Liver (tissue), 9 donors: ENCODE measurements around the gene CTNNA2. TPM values are rescaled to one million over a fixed set of nuclear protein-coding genes. Genes with fewer than 3 reads are reported as not detected.

Experiments
- DNase-seq: peaks from one replicate; pipeline ENCODE4 v3.0.0-alpha.2; 2017; ENCODE audit warnings: low spot score
- H3K27ac ChIP-seq, 2 donors: one replicate each; pipeline ENCODE4 v1.7.0; 2013; ENCODE audit warnings: inconsistent platforms in 2 of 2, low read length in 2 of 2, control low read depth in 1 of 2, low read depth in 1 of 2, mild to moderate bottlenecking in 1 of 2
- H3K27me3 ChIP-seq, 4 donors: one replicate each; pipeline versions ENCODE4 v1.6.1 to v1.7.0; 2013; ENCODE audit warnings: low read length in 3 of 4, inconsistent platforms in 1 of 4, mild to moderate bottlenecking in 1 of 4, moderate library complexity in 1 of 4; ENCODE audit not compliant: control insufficient read depth in 4 of 4, insufficient read depth in 4 of 4
- H3K36me3 ChIP-seq, 4 donors: one replicate each; pipeline versions ENCODE4 v1.6.1 to v1.7.0; 2013; ENCODE audit warnings: low read length in 3 of 4, mild to moderate bottlenecking in 3 of 4, low read depth in 1 of 4, moderate library complexity in 1 of 4; ENCODE audit not compliant: control insufficient read depth in 4 of 4, insufficient read depth in 3 of 4
- H3K4me1 ChIP-seq, 4 donors: one replicate each; pipeline versions ENCODE4 v1.6.1 to v1.7.0; 2013; ENCODE audit warnings: low read length in 3 of 4, mild to moderate bottlenecking in 3 of 4, moderate library complexity in 1 of 4; ENCODE audit not compliant: control insufficient read depth in 4 of 4, insufficient read depth in 4 of 4
- H3K4me3 ChIP-seq, 3 donors: one replicate each; pipeline versions ENCODE4 v1.6.1 to v1.7.0; 2013; ENCODE audit warnings: low read length in 3 of 3, control low read depth in 1 of 3, low read depth in 1 of 3, mild to moderate bottlenecking in 1 of 3
- H3K9ac ChIP-seq, 2 donors: one replicate each; pipeline ENCODE4 v1.7.0; 2013; ENCODE audit warnings: low read length in 2 of 2, mild to moderate bottlenecking in 2 of 2, moderate library complexity in 2 of 2, control low read depth in 1 of 2, low read depth in 1 of 2
- H3K9me3 ChIP-seq, 4 donors: one replicate each; pipeline versions ENCODE4 v1.6.1 to v1.7.0; 2013; ENCODE audit warnings: low read length in 3 of 4; ENCODE audit not compliant: control insufficient read depth in 4 of 4
- EGR1 ChIP-seq, 2 donors: IDR thresholded peaks; 2 replicates each; pipeline ENCODE4 v1.6.1; 2016 to 2018; ENCODE audit warnings: antibody characterized with exemption in 2 of 2, low read depth in 2 of 2
- FOXA1 ChIP-seq: IDR thresholded peaks from 2 replicates; pipeline ENCODE4 v1.6.1; 2016; ENCODE audit warnings: antibody characterized with exemption
- GABPA ChIP-seq, 2 donors: IDR thresholded peaks in 1 of 2; conservative IDR thresholded peaks in 1 of 2; 2 replicates each; pipeline ENCODE4 v1.6.1; 2016; ENCODE audit warnings: antibody characterized with exemption in 2 of 2, mild to moderate bottlenecking in 1 of 2, moderate library complexity in 1 of 2
- HNF4A ChIP-seq, 2 donors: conservative IDR thresholded peaks; 2 replicates each; pipeline ENCODE4 v1.6.1; 2016; ENCODE audit warnings: antibody characterized with exemption in 2 of 2, mild to moderate bottlenecking in 2 of 2
- MAX ChIP-seq: IDR thresholded peaks from 2 replicates; pipeline ENCODE4 v1.6.1; 2016; ENCODE audit warnings: antibody characterized with exemption
- NR2F2 ChIP-seq: IDR thresholded peaks from 2 replicates; pipeline ENCODE4 v1.6.1; 2016; ENCODE audit warnings: antibody characterized with exemption
- RAD21 ChIP-seq, 2 donors: IDR thresholded peaks; 2 replicates each; pipeline ENCODE4 v1.6.1; 2016; ENCODE audit warnings: antibody characterized with exemption in 2 of 2, mild to moderate bottlenecking in 2 of 2
- RXRA ChIP-seq, 2 donors: IDR thresholded peaks; 2 replicates each; pipeline ENCODE4 v1.6.1; 2017 to 2018; ENCODE audit warnings: antibody characterized with exemption in 2 of 2, mild to moderate bottlenecking in 1 of 2
- YY1 ChIP-seq: IDR thresholded peaks from 2 replicates; pipeline ENCODE4 v1.6.1; 2016; ENCODE audit warnings: antibody characterized with exemption, mild to moderate bottlenecking
- ZBTB33 ChIP-seq: IDR thresholded peaks from 2 replicates; pipeline ENCODE4 v1.6.1; 2016; ENCODE audit warnings: antibody characterized with exemption
- WGBS: extraction: QIAGEN DNeasy Blood & Tissue Kit; methylation state at CpG from one replicate; pipeline ENCODE4 v1.1.7; 2013; 5-methylcytosine and 5-hydroxymethylcytosine counted together
- polyA plus RNA-seq, 2 donors: library from polyadenylated mRNA; stranded (reverse) in 1 of 2; unstranded in 1 of 2; fragments of 200-250 nt in 1 of 2; fragments of >200 nt in 1 of 2; fragmentation: Nextera tagmentation in 1 of 2; extraction: Ambion mirVana in 1 of 2; gene quantifications; one replicate each; pipeline versions ENCODE4 v1.2.1 to v1.2.3, GENCODE V29; 2013 to 2015
- total RNA-seq, 2 donors: library from RNA; depleted of rRNA; stranded (reverse); fragments of >200 nt; gene quantifications; one replicate each; pipeline ENCODE4 v1.2.3, GENCODE V29; 2014
- TF ChIP-seq, protein P1 (sequence below): IDR thresholded peaks from 2 replicates; pipeline ENCODE4 v1.6.1; 2016; ENCODE audit warnings: antibody characterized with exemption
- TF ChIP-seq, protein P2 (sequence below): IDR thresholded peaks from 2 replicates; pipeline ENCODE4 v1.6.1; 2016; ENCODE audit warnings: antibody characterized with exemption, mild to moderate bottlenecking
- TF ChIP-seq, protein P3 (sequence below): fragments of 150-350 bp; IDR thresholded peaks from 2 replicates; pipeline ENCODE4 v1.5.1; 2017; ENCODE audit warnings: improper control_type of control experiment, low read depth, low read length; ENCODE audit not compliant: missing input control
- donor health status: healthy.
- donor health status: healthy.
- donor health status: healthy.
- donor health status: healthy.
- donor health status: healthy.

CTNNA2 gene
- total and polyA plus RNA-seq, 4 donors = 0.05 TPM; not detected in 3

DNA sequence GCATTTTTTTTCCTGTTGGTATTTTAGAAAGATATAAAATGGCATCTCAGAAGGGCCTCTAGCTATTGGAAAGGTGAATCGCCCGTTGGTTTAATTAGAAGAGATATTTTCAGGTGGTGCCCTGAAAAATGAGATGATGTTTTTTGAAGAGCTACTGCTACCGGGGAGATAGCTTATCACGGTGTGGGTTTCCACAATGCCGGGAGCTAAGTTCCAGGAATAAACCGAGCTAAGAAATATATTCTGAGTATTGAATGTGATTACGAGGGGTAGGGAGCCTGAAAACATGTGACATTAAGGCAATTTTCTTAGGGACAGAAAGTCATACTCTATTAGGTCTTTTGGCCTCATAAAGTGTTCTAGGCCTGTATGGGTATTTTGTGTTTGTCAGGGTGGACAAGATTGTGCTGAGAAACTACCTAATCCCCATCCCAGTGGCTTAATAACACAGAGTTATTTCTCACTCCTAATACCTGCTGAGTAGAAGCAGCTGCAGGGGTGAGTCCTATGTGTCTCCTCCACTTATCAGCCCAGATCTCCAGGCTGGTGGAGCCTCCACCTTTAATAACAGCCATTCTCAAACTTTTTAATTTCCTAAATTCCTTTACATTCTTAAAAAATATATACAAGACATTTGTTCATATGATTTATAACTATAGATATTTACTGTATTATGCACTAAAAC is 641.5 kb downstream of the CTNNA2 start:
- Histone ChIP-seq H3K9me3 (no peaks in the 10 kb centered on the region), H3K36me3 (no peaks in the 10 kb centered on the region), H3K27me3 (no peaks in the 10 kb centered on the region), H3K4me3 (no peak overlapping the region), H3K9ac (no peak overlapping the region), H3K27ac (no peak overlapping the region), H3K4me1 (no peaks in the 10 kb centered on the region)
- TF ChIP-seq YY1 = no peak
- TF ChIP-seq NR2F2 = no peak
- no peak for TF ChIP-seq RXRA (IDR thresholded peaks at IDR 0.05)
- no peak for TF ChIP-seq ZBTB33
- TF ChIP-seq EGR1 (IDR thresholded peaks at IDR 0.05; ENCODE audit: low read depth in 2 of 2) = no peak
- no peak for TF ChIP-seq MAX
- TF ChIP-seq, protein P1, sequence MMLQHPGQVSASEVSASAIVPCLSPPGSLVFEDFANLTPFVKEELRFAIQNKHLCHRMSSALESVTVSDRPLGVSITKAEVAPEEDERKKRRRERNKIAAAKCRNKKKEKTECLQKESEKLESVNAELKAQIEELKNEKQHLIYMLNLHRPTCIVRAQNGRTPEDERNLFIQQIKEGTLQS = no peak
- TF ChIP-seq HNF4A (conservative IDR thresholded peaks at IDR 0.05) = no peak
- no peak for TF ChIP-seq GABPA (IDR thresholded peaks at IDR 0.05 in 1 of 2, conservative IDR thresholded peaks at IDR 0.05 in 1 of 2)
- TF ChIP-seq FOXA1 = no peak
- no peak for TF ChIP-seq RAD21 (IDR thresholded peaks at IDR 0.05)
- TF ChIP-seq, protein P2, sequence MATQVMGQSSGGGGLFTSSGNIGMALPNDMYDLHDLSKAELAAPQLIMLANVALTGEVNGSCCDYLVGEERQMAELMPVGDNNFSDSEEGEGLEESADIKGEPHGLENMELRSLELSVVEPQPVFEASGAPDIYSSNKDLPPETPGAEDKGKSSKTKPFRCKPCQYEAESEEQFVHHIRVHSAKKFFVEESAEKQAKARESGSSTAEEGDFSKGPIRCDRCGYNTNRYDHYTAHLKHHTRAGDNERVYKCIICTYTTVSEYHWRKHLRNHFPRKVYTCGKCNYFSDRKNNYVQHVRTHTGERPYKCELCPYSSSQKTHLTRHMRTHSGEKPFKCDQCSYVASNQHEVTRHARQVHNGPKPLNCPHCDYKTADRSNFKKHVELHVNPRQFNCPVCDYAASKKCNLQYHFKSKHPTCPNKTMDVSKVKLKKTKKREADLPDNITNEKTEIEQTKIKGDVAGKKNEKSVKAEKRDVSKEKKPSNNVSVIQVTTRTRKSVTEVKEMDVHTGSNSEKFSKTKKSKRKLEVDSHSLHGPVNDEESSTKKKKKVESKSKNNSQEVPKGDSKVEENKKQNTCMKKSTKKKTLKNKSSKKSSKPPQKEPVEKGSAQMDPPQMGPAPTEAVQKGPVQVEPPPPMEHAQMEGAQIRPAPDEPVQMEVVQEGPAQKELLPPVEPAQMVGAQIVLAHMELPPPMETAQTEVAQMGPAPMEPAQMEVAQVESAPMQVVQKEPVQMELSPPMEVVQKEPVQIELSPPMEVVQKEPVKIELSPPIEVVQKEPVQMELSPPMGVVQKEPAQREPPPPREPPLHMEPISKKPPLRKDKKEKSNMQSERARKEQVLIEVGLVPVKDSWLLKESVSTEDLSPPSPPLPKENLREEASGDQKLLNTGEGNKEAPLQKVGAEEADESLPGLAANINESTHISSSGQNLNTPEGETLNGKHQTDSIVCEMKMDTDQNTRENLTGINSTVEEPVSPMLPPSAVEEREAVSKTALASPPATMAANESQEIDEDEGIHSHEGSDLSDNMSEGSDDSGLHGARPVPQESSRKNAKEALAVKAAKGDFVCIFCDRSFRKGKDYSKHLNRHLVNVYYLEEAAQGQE = no peak
- WGBS = 80% methylated on average over 7 of the region's 7 CpGs
- DNase-seq = no peak

GRCh38 chr2:80164375-80164774 is 651.5 kb downstream of the CTNNA2 start:
- H3K9me3 ChIP-seq = no peaks in the 10 kb centered on the region
- WGBS = 39% methylated on average over 1 of the region's 1 CpG
- no peaks in the 10 kb centered on the region for H3K36me3 ChIP-seq
- no peak overlapping the region for H3K27ac ChIP-seq
- no peak for DNase-seq
- no peaks in the 10 kb centered on the region for H3K4me1 ChIP-seq
- TF ChIP-seq, protein P3, sequence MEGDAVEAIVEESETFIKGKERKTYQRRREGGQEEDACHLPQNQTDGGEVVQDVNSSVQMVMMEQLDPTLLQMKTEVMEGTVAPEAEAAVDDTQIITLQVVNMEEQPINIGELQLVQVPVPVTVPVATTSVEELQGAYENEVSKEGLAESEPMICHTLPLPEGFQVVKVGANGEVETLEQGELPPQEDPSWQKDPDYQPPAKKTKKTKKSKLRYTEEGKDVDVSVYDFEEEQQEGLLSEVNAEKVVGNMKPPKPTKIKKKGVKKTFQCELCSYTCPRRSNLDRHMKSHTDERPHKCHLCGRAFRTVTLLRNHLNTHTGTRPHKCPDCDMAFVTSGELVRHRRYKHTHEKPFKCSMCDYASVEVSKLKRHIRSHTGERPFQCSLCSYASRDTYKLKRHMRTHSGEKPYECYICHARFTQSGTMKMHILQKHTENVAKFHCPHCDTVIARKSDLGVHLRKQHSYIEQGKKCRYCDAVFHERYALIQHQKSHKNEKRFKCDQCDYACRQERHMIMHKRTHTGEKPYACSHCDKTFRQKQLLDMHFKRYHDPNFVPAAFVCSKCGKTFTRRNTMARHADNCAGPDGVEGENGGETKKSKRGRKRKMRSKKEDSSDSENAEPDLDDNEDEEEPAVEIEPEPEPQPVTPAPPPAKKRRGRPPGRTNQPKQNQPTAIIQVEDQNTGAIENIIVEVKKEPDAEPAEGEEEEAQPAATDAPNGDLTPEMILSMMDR = no peak
- H3K4me3 ChIP-seq = no peak overlapping the region
- no peaks in the 10 kb centered on the region for H3K27me3 ChIP-seq
- H3K9ac ChIP-seq = no peak overlapping the region
